ENCODE results near the gene CLPSL2. TPM values are rescaled to one million over a fixed set of nuclear protein-coding genes. Genes with fewer than 3 reads are reported as not detected.

CLPSL2 gene
- total RNA-seq (not detected), total RNA-seq (0 reads per million in 29 experiments)
- not detected for total RNA-seq (2013)

GRCh38 chr6:35776364-35777215, at the start of gene CLPSL2:
Gene CLPSL2 (plus strand): TSS chr6:35776598. CDS start chr6:35776619, 21 bp downstream.
- peak within 1 kb of the TSS; percentile 37 to 59 (median 58) for H3K4me3 Mint-ChIP-seq
- H3K36me3 ChIP-seq (ENCODE audit: control insufficient read depth in 2 of 2, extremely low read depth in 1 of 2, insufficient read depth in 1 of 2, low read length in 1 of 2) = no peaks in the 10 kb centered on the region
- H3K27ac Mint-ChIP-seq = no peak within 1 kb of the TSS
- peak within 1 kb of the TSS in 1 of 2 donors; percentile 60 for H3K4me3 ChIP-seq (ENCODE audit: control insufficient read depth in 1 of 2, extremely low read depth in 1 of 2, low read length in 1 of 2)
- no peaks in the 10 kb centered on the region for H3K9me3 Mint-ChIP-seq
- H3K27me3 ChIP-seq (replicated peaks in 1 of 2; ENCODE audit: control insufficient read depth in 2 of 2, extremely low read depth in 1 of 2, insufficient read depth in 2 of 2, low read length in 1 of 2) = peaks cover 0 to 56% of the 10 kb centered on the region in 2 experiments
- peak in 2 of 4 experiments; percentile 38 to 56 for ATAC-seq (replicated peaks in 1 of 4)
- no peaks in the 10 kb centered on the region for H3K9me3 ChIP-seq
- peaks cover 5 to 9% (median 7%) of the 10 kb centered on the region in 3 donors for H3K4me1 Mint-ChIP-seq
- peaks cover 27 to 38% of the 10 kb centered on the region in 2 donors for H3K27me3 Mint-ChIP-seq
- no peak for DNase-seq
- peaks cover 0 to 10% of the 10 kb centered on the region in 2 experiments for H3K4me1 ChIP-seq (ENCODE audit: control insufficient read depth in 1 of 2, extremely low read depth in 1 of 2, insufficient read depth in 2 of 2, low read length in 2 of 2)
- POLR2A ChIA-PET = no interaction called here
- CTCF ChIA-PET = no interaction called here
- no peaks in the 10 kb centered on the region for H3K36me3 Mint-ChIP-seq
- 2% methylated on average over 47 of the region's 56 CpGs for WGBS (ENCODE audit: insufficient coverage)
- no peak within 1 kb of the TSS for H3K27ac ChIP-seq (ENCODE audit: low read length)

GRCh38 chr6:35727231-35727934, 49.0 kb upstream of the CLPSL2 start:
- peak overlapping the region; percentile 52 to 59 for H3K4me3 ChIP-seq (ENCODE audit: control insufficient read depth in 1 of 2, extremely low read depth in 1 of 2, low read length in 1 of 2)
- H3K4me3 Mint-ChIP-seq = peak overlapping the region; percentile 59 to 74 (median 74)
- H3K9me3 ChIP-seq = no peaks in the 10 kb centered on the region
- H3K4me1 ChIP-seq (ENCODE audit: control insufficient read depth in 1 of 2, extremely low read depth in 1 of 2, insufficient read depth in 2 of 2, low read length in 2 of 2) = peaks cover 51 to 83% of the 10 kb centered on the region in 2 experiments
- no peaks in the 10 kb centered on the region for H3K9me3 Mint-ChIP-seq
- DNase-seq (peak in 2 of 35 experiments; percentile 26 to 46), ATAC-seq (replicated peaks in 1 of 4) (peak; percentile 5 to 21 (median 10))
- POLR2A ChIA-PET = interaction anchor here (0.6 to 1.2 kb wide), 2 partner anchors 58 to 136 kb away, joined by 4 read pairs; no protein-coding TSS in a partner anchor
- H3K36me3 Mint-ChIP-seq = no peaks in the 10 kb centered on the region
- no peaks in the 10 kb centered on the region for H3K27me3 ChIP-seq (replicated peaks in 1 of 2; ENCODE audit: control insufficient read depth in 2 of 2, extremely low read depth in 1 of 2, insufficient read depth in 2 of 2, low read length in 1 of 2)
- no peaks in the 10 kb centered on the region for H3K36me3 ChIP-seq (ENCODE audit: control insufficient read depth in 2 of 2, extremely low read depth in 1 of 2, insufficient read depth in 1 of 2, low read length in 1 of 2)
- H3K27ac Mint-ChIP-seq = peak overlapping the region; percentile 94 to 96
- H3K27me3 Mint-ChIP-seq = no peaks in the 10 kb centered on the region
- 22% methylated on average over 21 of the region's 29 CpGs for WGBS (ENCODE audit: insufficient coverage)
- peak overlapping the region; percentile 89 for H3K27ac ChIP-seq (ENCODE audit: low read length)
- CTCF ChIA-PET = interaction anchor here (0.7 to 1.8 kb wide), 9 partner anchors 9 to 143 kb away, joined by 3 to 9 read pairs (median 4); no protein-coding TSS in a partner anchor
- peaks cover 78 to 87% (median 79%) of the 10 kb centered on the region in 3 donors for H3K4me1 Mint-ChIP-seq

DNA sequence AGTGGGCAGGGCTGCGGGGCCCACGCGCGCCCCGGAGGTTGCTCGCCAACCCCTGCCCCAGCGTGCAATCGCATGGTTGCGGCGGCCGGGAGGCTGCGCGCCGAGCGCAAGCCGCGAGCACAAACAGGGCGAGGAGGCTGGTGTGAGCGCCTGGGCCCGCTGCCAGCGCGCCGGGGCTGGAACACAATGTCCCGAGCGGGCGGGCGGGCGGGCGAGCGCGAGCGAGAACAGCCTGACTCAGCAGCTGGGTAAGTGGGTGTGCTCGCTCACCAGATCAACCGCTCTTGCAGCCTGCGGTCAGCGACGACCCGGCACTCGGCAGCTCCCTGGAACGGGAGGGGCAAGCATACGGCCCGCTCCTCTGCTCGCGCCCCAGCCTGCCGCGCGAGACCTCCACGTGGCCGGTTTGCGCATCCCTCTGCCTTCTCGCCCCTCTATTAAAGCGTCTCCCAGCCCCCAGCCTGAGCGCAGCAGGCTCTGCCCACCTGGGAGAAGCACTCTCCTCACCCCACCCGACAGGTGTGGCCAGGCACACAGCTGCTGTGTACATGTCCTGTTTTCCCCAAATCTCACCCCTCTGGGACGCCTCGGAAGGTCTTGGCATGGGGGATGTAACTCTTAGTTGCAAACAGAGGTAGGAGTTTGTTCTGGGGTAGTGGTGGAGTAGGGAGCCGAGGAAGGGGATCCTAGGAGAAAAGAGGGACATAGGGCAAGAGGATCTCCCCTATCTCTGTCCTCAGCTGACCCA, 48.3 kb upstream of the CLPSL2 start:
- Histone ChIP-seq H3K36me3 (ENCODE audit: control insufficient read depth in 2 of 2, extremely low read depth in 1 of 2, insufficient read depth in 1 of 2, low read length in 1 of 2) (no peaks in the 10 kb centered on the region), H3K27me3 (replicated peaks in 1 of 2; ENCODE audit: control insufficient read depth in 2 of 2, extremely low read depth in 1 of 2, insufficient read depth in 2 of 2, low read length in 1 of 2) (no peaks in the 10 kb centered on the region), H3K27ac (ENCODE audit: low read length) (peak overlapping the region; percentile 96), H3K9me3 (no peaks in the 10 kb centered on the region), H3K4me1 (ENCODE audit: control insufficient read depth in 1 of 2, extremely low read depth in 1 of 2, insufficient read depth in 2 of 2, low read length in 2 of 2) (peaks cover 52 to 90% of the 10 kb centered on the region in 2 experiments), H3K4me3 (ENCODE audit: control insufficient read depth in 1 of 2, extremely low read depth in 1 of 2, low read length in 1 of 2) (peak overlapping the region; percentile 52 to 59)
- POLR2A ChIA-PET = interaction anchor here (0.6 kb wide), 3 partner anchors 10 to 137 kb away, joined by 3 to 4 read pairs (median 3); no protein-coding TSS in a partner anchor
- peaks cover 85 to 91% (median 86%) of the 10 kb centered on the region in 3 donors for H3K4me1 Mint-ChIP-seq
- peak overlapping the region; percentile 94 to 96 for H3K27ac Mint-ChIP-seq
- peak overlapping the region; percentile 72 to 79 (median 74) for H3K4me3 Mint-ChIP-seq
- DNase-seq = peak; percentile 77 to 95 (median 84)
- no peaks in the 10 kb centered on the region for H3K36me3 Mint-ChIP-seq
- H3K9me3 Mint-ChIP-seq = no peaks in the 10 kb centered on the region
- CTCF ChIA-PET = interaction anchor here (0.7 to 1.8 kb wide), 8 partner anchors 8 to 143 kb away, joined by 3 to 9 read pairs (median 4); no protein-coding TSS in a partner anchor
- peak; percentile 52 to 60 (median 56) for ATAC-seq (replicated peaks in 1 of 4)
- under 1% methylated on average over 53 of the region's 57 CpGs for WGBS (ENCODE audit: insufficient coverage)
- H3K27me3 Mint-ChIP-seq = no peaks in the 10 kb centered on the region

DNA sequence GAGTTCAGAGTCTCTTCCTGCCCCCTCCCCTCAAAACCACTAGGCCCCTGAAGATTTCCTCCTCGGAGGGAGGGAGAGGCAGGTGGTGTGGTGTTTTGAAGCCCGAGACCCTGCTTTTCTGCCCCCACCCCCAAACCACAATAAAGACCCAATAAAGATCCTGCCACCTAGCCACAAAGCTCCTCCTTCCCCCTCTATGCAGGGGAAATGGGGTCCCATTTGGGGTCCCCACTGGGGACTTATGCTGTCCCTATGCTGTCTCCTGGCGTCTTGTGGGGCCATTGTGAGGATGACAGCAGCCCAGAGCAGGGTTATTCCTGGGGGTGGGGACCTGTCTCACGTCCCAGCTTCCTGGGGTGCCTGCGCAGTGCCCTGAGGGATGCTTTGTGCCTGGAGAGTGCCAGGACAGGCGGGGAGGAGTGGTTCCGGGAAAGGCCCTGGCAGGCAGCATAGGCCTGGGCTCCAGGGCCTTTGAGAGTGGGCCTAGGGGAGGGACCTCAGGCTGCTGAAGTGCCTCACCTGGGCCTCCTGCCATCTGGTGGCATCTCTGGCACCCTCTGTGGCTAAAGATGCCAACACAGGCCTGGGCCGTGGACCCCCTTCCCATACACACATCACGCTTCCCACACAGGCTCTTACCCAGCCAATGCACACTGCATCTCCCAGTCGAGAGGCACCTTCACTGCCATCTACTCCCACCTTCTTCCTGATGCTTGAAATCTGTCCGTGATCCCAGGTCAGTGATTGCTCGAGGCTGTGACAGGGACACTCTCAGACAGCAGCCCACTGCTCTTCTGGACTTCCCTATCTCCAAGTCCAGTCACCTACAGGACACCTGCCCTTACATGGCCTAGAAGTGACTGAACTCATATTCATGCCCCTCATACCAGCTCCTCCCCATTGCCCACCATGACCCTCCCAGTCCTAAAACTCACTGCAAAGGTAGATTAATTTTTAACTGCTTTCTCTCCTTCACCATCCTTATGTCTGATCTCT, 47.4 kb upstream of the CLPSL2 start:
- CTCF ChIA-PET = interaction anchor here in 1 of 2 donors (0.7 kb wide), 1 partner anchor 43 kb away, joined by 5 read pairs; no protein-coding TSS in a partner anchor
- peak in 24 of 35 experiments; percentile 24 to 64 (median 42) for DNase-seq

DNA sequence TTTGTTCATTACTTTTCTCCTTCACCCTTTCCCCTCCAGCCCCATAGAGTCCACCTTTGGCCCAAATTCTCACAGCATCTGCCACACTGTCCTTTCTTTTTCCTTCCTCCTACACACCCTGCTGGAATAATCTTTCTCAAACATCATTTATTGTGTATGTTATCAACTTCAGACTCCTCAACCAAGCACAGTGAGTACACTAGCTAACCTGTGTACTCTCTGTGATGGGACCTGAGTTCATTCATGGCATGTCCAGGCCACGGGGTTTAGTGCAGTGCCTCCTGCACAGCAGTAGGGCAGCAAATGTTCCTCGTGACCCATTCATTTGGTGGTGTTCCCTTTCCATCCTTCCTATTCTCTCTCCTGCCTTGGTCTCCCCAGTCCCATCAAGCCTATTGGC, 46.7 kb upstream of the CLPSL2 start:
- H3K36me3 Mint-ChIP-seq = no peaks in the 10 kb centered on the region
- H3K9me3 ChIP-seq = no peaks in the 10 kb centered on the region
- peaks cover 59 to 92% of the 10 kb centered on the region in 2 experiments for H3K4me1 ChIP-seq (ENCODE audit: control insufficient read depth in 1 of 2, extremely low read depth in 1 of 2, insufficient read depth in 2 of 2, low read length in 2 of 2)
- H3K27me3 ChIP-seq (replicated peaks in 1 of 2; ENCODE audit: control insufficient read depth in 2 of 2, extremely low read depth in 1 of 2, insufficient read depth in 2 of 2, low read length in 1 of 2) = no peaks in the 10 kb centered on the region
- no peak for DNase-seq
- H3K4me3 Mint-ChIP-seq = peak overlapping the region; percentile 3 to 74 (median 29)
- H3K36me3 ChIP-seq (ENCODE audit: control insufficient read depth in 2 of 2, extremely low read depth in 1 of 2, insufficient read depth in 1 of 2, low read length in 1 of 2) = no peaks in the 10 kb centered on the region
- ChIA-PET POLR2A (no interaction called here), CTCF (interaction anchor here in 1 of 2 donors (0.6 kb wide), 1 partner anchor 778 kb away, joined by 3 read pairs; no protein-coding TSS in a partner anchor)
- H3K4me1 Mint-ChIP-seq = peaks cover 78 to 88% (median 82%) of the 10 kb centered on the region in 3 donors
- H3K27me3 Mint-ChIP-seq = no peaks in the 10 kb centered on the region
- 25% methylated on average over 1 of the region's 2 CpGs for WGBS (ENCODE audit: insufficient coverage)
- peak overlapping the region; percentile 89 for H3K27ac Mint-ChIP-seq
- peak overlapping the region; percentile 96 for H3K27ac ChIP-seq (ENCODE audit: low read length)
- ATAC-seq (replicated peaks in 1 of 4) = no peak
- H3K9me3 Mint-ChIP-seq = no peaks in the 10 kb centered on the region
- H3K4me3 ChIP-seq (ENCODE audit: control insufficient read depth in 1 of 2, extremely low read depth in 1 of 2, low read length in 1 of 2) = peak overlapping the region in 1 of 2 donors; percentile 15

More for the DNA sequence above, 47.4 kb upstream of the CLPSL2 start:
- Mint-ChIP-seq H3K4me3 (peak overlapping the region; percentile 72 to 79 (median 74)), H3K9me3 (no peaks in the 10 kb centered on the region), H3K4me1 (peaks cover 84 to 91% (median 86%) of the 10 kb centered on the region in 3 donors), H3K27me3 (no peaks in the 10 kb centered on the region), H3K27ac (peak overlapping the region; percentile 89), H3K36me3 (no peaks in the 10 kb centered on the region)
- H3K9me3 ChIP-seq = no peaks in the 10 kb centered on the region
- H3K27ac ChIP-seq (ENCODE audit: low read length) = peak overlapping the region; percentile 96
- POLR2A ChIA-PET = interaction anchor here in 1 of 2 donors (0.6 kb wide), 1 partner anchor 11 kb away, joined by 3 read pairs; no protein-coding TSS in a partner anchor
- no peak for ATAC-seq (replicated peaks in 1 of 4)
- no peaks in the 10 kb centered on the region for H3K36me3 ChIP-seq (ENCODE audit: control insufficient read depth in 2 of 2, extremely low read depth in 1 of 2, insufficient read depth in 1 of 2, low read length in 1 of 2)
- peaks cover 61 to 94% of the 10 kb centered on the region in 2 experiments for H3K4me1 ChIP-seq (ENCODE audit: control insufficient read depth in 1 of 2, extremely low read depth in 1 of 2, insufficient read depth in 2 of 2, low read length in 2 of 2)
- peak overlapping the region in 1 of 2 donors; percentile 38 for H3K4me3 ChIP-seq (ENCODE audit: control insufficient read depth in 1 of 2, extremely low read depth in 1 of 2, low read length in 1 of 2)
- 57% methylated on average over 8 of the region's 12 CpGs for WGBS (ENCODE audit: insufficient coverage)
- no peaks in the 10 kb centered on the region for H3K27me3 ChIP-seq (replicated peaks in 1 of 2; ENCODE audit: control insufficient read depth in 2 of 2, extremely low read depth in 1 of 2, insufficient read depth in 2 of 2, low read length in 1 of 2)

Measured in T-cell (primary cell).